ENCODE measurements around the gene LTBP1. TPM values are rescaled to one million over a fixed set of nuclear protein-coding genes. Genes with fewer than 3 reads are reported as not detected.
A peak's percentile ranks its signal among the peaks of the same experiment; 100 is the strongest.

Gene LTBP1
- total RNA-seq, 1 experiment from 2014 or later = 119 TPM

DNA sequence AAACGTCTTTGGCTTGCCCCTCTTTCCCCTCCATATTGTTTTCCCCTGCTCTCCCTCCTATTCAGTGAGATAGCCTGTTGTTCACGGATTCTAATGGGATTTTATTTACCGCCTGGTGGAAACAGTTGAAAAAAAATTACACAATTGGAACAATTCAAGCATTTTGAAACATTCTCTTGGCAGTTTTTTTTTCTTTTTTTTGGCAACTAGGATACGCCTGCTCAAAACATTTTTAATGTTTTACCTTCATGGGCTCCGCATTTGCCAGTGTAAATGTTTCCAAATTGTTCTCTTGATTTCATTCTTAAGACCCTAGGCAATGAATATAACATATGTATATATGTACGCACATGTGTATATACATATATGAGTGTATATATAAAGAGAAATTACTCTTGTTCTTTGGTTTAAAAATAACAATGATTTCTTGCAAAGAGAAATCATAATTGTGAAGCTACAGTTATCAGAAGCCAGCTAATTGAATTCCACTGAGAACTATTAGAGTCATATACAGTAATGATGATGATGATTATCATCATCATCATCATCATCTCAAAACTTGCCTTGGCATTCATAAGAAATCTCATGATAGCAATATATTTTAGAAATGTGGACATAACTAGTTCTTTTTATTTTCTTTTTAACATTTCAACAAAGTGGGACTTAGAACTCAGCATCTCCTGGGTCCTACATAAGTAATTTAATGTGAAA lies 146.7 kb downstream of the LTBP1 start:
- ChIA-PET POLR2A (interaction anchor here (0.5 to 0.6 kb wide), 3 partner anchors 18 to 38 kb away, joined by 3 read pairs; no protein-coding TSS in a partner anchor), CTCF (no interaction called here)
- Mint-ChIP-seq H3K9me3 (ENCODE audit: unreplicated experiment) (peaks cover 9% of the 10 kb centered on the region), H3K4me1 (ENCODE audit: insufficient read depth, unreplicated experiment) (no peaks in the 10 kb centered on the region), H3K27me3 (ENCODE audit: insufficient read depth, unreplicated experiment) (no peaks in the 10 kb centered on the region), H3K4me3 (ENCODE audit: unreplicated experiment) (no peak overlapping the region), H3K27ac (ENCODE audit: low read depth, unreplicated experiment) (no peak overlapping the region), H3K36me3 (ENCODE audit: insufficient read depth, unreplicated experiment) (no peaks in the 10 kb centered on the region)
- TF ChIP-seq, protein P1, sequence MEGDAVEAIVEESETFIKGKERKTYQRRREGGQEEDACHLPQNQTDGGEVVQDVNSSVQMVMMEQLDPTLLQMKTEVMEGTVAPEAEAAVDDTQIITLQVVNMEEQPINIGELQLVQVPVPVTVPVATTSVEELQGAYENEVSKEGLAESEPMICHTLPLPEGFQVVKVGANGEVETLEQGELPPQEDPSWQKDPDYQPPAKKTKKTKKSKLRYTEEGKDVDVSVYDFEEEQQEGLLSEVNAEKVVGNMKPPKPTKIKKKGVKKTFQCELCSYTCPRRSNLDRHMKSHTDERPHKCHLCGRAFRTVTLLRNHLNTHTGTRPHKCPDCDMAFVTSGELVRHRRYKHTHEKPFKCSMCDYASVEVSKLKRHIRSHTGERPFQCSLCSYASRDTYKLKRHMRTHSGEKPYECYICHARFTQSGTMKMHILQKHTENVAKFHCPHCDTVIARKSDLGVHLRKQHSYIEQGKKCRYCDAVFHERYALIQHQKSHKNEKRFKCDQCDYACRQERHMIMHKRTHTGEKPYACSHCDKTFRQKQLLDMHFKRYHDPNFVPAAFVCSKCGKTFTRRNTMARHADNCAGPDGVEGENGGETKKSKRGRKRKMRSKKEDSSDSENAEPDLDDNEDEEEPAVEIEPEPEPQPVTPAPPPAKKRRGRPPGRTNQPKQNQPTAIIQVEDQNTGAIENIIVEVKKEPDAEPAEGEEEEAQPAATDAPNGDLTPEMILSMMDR (IDR thresholded peaks at IDR 0.05; ENCODE audit: unreplicated experiment) = no peak
- DNase-seq (ENCODE audit: unreplicated experiment) = no peak
- intact Hi-C loops (cut with micrococcal nuclease) = no loop called here
- no TSS peak for BruUV-seq (replicated peaks)

DNA sequence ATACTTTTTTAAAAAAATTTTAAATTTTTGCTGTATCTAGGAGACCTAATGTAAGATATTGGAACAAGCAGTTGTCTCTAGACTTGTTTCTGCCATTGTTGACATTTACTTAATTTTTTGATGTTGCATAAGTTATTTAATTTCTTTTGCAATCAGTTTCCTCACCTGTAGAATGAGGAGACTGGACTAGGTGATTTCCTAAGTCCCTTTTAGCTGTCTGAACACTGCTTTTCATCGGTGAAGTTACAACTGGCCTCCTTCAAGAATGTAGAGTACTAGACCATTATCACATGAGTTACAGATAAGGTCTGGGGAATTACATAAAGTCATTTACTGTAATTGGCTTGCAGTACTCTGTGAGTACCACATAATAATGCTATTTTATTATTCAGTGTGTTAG lies 147.6 kb downstream of the LTBP1 start:
- TF ChIP-seq, protein P1 (IDR thresholded peaks at IDR 0.05; ENCODE audit: unreplicated experiment) = no peak
- no peaks in the 10 kb centered on the region for H3K4me1 Mint-ChIP-seq (ENCODE audit: insufficient read depth, unreplicated experiment)
- DNase-seq (ENCODE audit: unreplicated experiment) = peak; percentile 26
- H3K27ac Mint-ChIP-seq (ENCODE audit: low read depth, unreplicated experiment) = no peak overlapping the region
- ChIA-PET POLR2A (interaction anchor here (0.6 to 0.8 kb wide), 2 partner anchors 19 to 24 kb away, joined by 3 read pairs; no protein-coding TSS in a partner anchor), CTCF (no interaction called here)
- no TSS peak for BruUV-seq (replicated peaks)
- H3K36me3 Mint-ChIP-seq (ENCODE audit: insufficient read depth, unreplicated experiment) = no peaks in the 10 kb centered on the region
- H3K4me3 Mint-ChIP-seq (ENCODE audit: unreplicated experiment) = no peak overlapping the region
- H3K9me3 Mint-ChIP-seq (ENCODE audit: unreplicated experiment) = peaks cover 9% of the 10 kb centered on the region
- intact Hi-C loops (cut with micrococcal nuclease) = no loop called here
- H3K27me3 Mint-ChIP-seq (ENCODE audit: insufficient read depth, unreplicated experiment) = no peaks in the 10 kb centered on the region

DNA sequence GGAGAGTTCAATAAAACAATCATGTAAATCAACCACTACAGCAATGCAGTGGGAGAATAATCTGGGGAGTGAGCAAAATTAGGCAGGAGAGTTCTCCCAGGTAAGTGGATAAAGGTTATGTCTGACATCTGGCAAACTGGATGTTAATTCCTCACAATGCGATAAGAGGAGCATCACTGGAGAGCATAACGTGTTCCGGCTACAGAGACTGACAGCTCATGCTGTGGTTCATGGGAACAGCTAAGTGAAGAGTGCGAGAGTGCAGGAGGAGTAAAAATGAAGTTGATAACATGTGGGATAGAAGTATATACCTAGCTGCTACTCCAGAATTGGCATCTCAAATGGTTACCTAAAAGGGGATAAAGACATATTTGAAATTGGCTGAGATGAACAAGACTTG lies 153.2 kb downstream of the LTBP1 start:
- BruUV-seq (replicated peaks) = no TSS peak

DNA sequence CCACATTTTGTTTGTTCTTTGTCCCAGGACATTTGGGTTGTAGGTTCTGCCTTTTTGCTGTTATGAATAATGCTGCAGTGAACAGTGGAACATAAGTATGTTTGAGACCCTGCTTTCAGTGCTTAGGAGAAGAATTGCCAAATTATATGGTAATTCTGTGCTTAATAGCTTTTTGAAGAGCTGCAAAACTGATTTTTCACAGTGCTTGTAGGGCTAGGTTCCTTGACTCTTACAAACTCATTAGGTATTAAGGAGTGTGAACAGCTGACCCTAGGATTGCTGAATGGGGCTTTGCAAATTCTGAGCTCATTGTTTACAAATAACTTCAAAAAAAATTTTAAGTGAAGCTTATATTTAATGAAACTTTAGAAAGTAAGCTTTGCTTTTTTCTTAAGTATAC lies 154.2 kb downstream of the LTBP1 start:
- Mint-ChIP-seq H3K27ac (ENCODE audit: low read depth, unreplicated experiment) (no peak overlapping the region), H3K27me3 (ENCODE audit: insufficient read depth, unreplicated experiment) (no peaks in the 10 kb centered on the region), H3K4me3 (ENCODE audit: unreplicated experiment) (no peak overlapping the region), H3K36me3 (ENCODE audit: insufficient read depth, unreplicated experiment) (no peaks in the 10 kb centered on the region), H3K4me1 (ENCODE audit: insufficient read depth, unreplicated experiment) (peaks cover 12% of the 10 kb centered on the region), H3K9me3 (ENCODE audit: unreplicated experiment) (peaks cover 3% of the 10 kb centered on the region)
- DNase-seq (ENCODE audit: unreplicated experiment) = no peak
- POLR2A ChIA-PET = interaction anchor here (1.1 to 1.6 kb wide), 2 partner anchors 10 to 33 kb away, joined by 3 to 7 read pairs; no protein-coding TSS in a partner anchor
- no TSS peak for BruUV-seq (replicated peaks)
- CTCF ChIA-PET = no interaction called here
- intact Hi-C loops (cut with micrococcal nuclease) = no loop called here
- TF ChIP-seq, protein P1 (IDR thresholded peaks at IDR 0.05; ENCODE audit: unreplicated experiment) = no peak

More for the DNA sequence above, 153.2 kb downstream of the LTBP1 start:
- peaks cover 11% of the 10 kb centered on the region for H3K4me1 Mint-ChIP-seq (ENCODE audit: insufficient read depth, unreplicated experiment)
- no peak overlapping the region for H3K27ac Mint-ChIP-seq (ENCODE audit: low read depth, unreplicated experiment)
- intact Hi-C loops (cut with micrococcal nuclease) = no loop called here
- no peak overlapping the region for H3K4me3 Mint-ChIP-seq (ENCODE audit: unreplicated experiment)
- TF ChIP-seq, protein P1 (IDR thresholded peaks at IDR 0.05; ENCODE audit: unreplicated experiment) = no peak
- peaks cover 9% of the 10 kb centered on the region for H3K9me3 Mint-ChIP-seq (ENCODE audit: unreplicated experiment)
- ChIA-PET POLR2A (interaction anchor here (0.7 to 1.1 kb wide), 2 partner anchors 10 to 41 kb away, joined by 3 to 5 read pairs; no protein-coding TSS in a partner anchor), CTCF (interaction anchor here (1.3 kb wide), 1 partner anchor 341 kb away, joined by 5 read pairs; no protein-coding TSS in a partner anchor)
- no peak for DNase-seq (ENCODE audit: unreplicated experiment)
- H3K36me3 Mint-ChIP-seq (ENCODE audit: insufficient read depth, unreplicated experiment) = no peaks in the 10 kb centered on the region
- H3K27me3 Mint-ChIP-seq (ENCODE audit: insufficient read depth, unreplicated experiment) = no peaks in the 10 kb centered on the region

All from MCF 10A (cell line).